ENCODE results near the gene MSL3B.

MSL3B gene

GRCh38 chr2:233865838-233866237 is 2.3 kb downstream of the MSL3B start:
- no peaks in the 10 kb centered on the region for H3K9me3 ChIP-seq
- H3K27ac ChIP-seq: no peak overlapping the region
- no peaks in the 10 kb centered on the region for H3K4me1 ChIP-seq
- H3K27me3 ChIP-seq: no peaks in the 10 kb centered on the region
- WGBS, 2 donors: 87 to 96% methylated on average over 3 of the region's 3 CpGs
- no peak overlapping the region for H3K4me3 ChIP-seq
- no peaks in the 10 kb centered on the region for H3K36me3 ChIP-seq
- TF ChIP-seq CTCF (IDR thresholded peaks at IDR 0.05) (no peak), EP300 (IDR thresholded peaks at IDR 0.05) (no peak), POLR2A (IDR thresholded peaks at IDR 0.05) (no peak), POLR2AphosphoS5 (IDR thresholded peaks at IDR 0.05) (no peak)
- intact Hi-C loops (cut with DNase I): no loop called here
- DNase-seq: no peak

GRCh38 chr2:233862261-233862768 is 5.9 kb downstream of the MSL3B start:
- H3K9me3 ChIP-seq: no peaks in the 10 kb centered on the region
- H3K27me3 ChIP-seq: no peaks in the 10 kb centered on the region
- intact Hi-C loops (cut with DNase I): no loop called here
- TF ChIP-seq CTCF (IDR thresholded peaks at IDR 0.05) (no peak), EP300 (IDR thresholded peaks at IDR 0.05) (no peak), POLR2A (IDR thresholded peaks at IDR 0.05) (no peak), POLR2AphosphoS5 (IDR thresholded peaks at IDR 0.05) (no peak)
- H3K4me1 ChIP-seq: no peaks in the 10 kb centered on the region
- no peak overlapping the region for H3K4me3 ChIP-seq
- H3K27ac ChIP-seq: no peak overlapping the region
- no peak for DNase-seq
- H3K36me3 ChIP-seq: no peaks in the 10 kb centered on the region
- 79 to 87% methylated on average over 4 of the region's 4 CpGs for WGBS, 2 donors

DNA sequence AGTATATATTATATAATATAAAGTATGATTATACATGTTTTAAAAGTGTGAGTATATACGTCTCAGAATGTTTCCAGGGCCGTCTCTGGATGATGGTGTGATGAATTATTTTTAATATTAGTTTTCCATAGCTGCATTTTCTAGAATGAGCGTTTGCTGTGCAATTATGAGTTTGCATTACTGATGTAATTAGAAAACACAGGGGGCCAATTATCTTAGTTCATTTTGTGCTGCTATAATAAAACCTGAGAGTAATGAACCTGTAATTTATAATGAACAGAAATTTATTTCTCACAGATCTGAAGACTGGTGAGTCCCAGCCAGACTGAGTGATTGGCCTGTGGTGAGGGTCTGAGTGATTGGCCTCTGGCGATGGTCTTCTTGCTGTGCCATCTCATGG is 9.9 kb downstream of the MSL3B start:
- DNase-seq: no peak
- H3K4me3 ChIP-seq: no peak overlapping the region
- 80 to 92% methylated on average over 4 of the region's 4 CpGs for WGBS, 2 donors
- peaks cover 0 to 14% (median 10%) of the 10 kb centered on the region in 4 donors for H3K4me1 ChIP-seq
- intact Hi-C loops (cut with DNase I): no loop called here
- H3K27ac ChIP-seq: no peak overlapping the region
- no peaks in the 10 kb centered on the region for H3K9me3 ChIP-seq
- no peak for TF ChIP-seq POLR2AphosphoS5 (IDR thresholded peaks at IDR 0.05)
- no peak for TF ChIP-seq CTCF (IDR thresholded peaks at IDR 0.05)
- no peak for TF ChIP-seq POLR2A (IDR thresholded peaks at IDR 0.05)
- no peak for TF ChIP-seq EP300 (IDR thresholded peaks at IDR 0.05)
- H3K27me3 ChIP-seq: peaks cover 0 to 2% (median 0%) of the 10 kb centered on the region in 3 donors
- no peaks in the 10 kb centered on the region for H3K36me3 ChIP-seq

DNA sequence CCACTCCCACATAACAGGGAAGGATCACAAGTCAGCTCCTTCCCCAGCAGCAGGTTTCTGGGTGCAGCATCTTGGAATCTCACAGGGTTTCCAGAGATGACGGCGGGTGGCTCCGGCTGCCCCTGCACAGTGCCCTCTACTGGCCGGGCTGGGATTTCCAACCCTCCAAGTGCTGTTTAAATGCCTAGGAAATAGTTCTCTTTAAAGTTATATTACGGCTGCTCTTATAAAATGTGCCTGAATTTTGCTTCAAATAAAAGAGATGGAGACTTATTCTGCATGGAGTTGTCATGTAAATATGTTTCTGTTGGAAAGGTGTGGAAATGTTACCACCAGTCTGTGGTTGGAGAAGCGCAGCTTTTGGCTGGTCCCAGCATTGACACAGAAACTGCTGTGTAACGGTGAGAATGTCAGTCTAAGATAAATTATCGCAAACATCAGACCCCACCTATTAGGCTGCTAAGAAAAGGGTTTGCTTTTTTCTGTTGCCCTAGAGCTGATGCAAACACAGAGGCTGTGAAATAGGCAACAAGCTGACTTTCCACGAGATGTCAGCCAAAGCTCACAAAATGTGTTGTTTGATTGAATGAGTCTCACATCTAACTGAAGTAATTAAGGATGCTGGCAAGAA is 10.6 kb downstream of the MSL3B start:
- no peaks in the 10 kb centered on the region for H3K36me3 ChIP-seq
- 31 to 32% methylated on average over 9 of the region's 9 CpGs for WGBS, 2 donors

More for the DNA sequence above, 10.6 kb downstream of the MSL3B start:
- Histone ChIP-seq H3K4me3 (no peak overlapping the region), H3K27ac (peak overlapping the region in 1 of 4 donors; percentile 30), H3K9me3 (no peaks in the 10 kb centered on the region), H3K27me3 (peaks cover 0 to 6% (median 0%) of the 10 kb centered on the region in 3 donors), H3K4me1 (peaks cover 0 to 15% (median 10%) of the 10 kb centered on the region in 4 donors)
- TF ChIP-seq CTCF (IDR thresholded peaks at IDR 0.05): no peak
- TF ChIP-seq EP300 (IDR thresholded peaks at IDR 0.05): no peak
- no peak for TF ChIP-seq POLR2A (IDR thresholded peaks at IDR 0.05)
- no peak for TF ChIP-seq POLR2AphosphoS5 (IDR thresholded peaks at IDR 0.05)
- intact Hi-C loops (cut with DNase I): no loop called here
- DNase-seq: no peak
